NOMO-1 treated with dmso at 0.1 percent for 144 hours (cell line): ENCODE measurements around the gene QKI.

ENCODE experiments used
- DNase-seq: peaks from one replicate; lab custom pipeline; 2025; ENCODE audit not compliant: unreplicated experiment; lab: John Stamatoyannopoulos, UW

Gene QKI

DNA sequence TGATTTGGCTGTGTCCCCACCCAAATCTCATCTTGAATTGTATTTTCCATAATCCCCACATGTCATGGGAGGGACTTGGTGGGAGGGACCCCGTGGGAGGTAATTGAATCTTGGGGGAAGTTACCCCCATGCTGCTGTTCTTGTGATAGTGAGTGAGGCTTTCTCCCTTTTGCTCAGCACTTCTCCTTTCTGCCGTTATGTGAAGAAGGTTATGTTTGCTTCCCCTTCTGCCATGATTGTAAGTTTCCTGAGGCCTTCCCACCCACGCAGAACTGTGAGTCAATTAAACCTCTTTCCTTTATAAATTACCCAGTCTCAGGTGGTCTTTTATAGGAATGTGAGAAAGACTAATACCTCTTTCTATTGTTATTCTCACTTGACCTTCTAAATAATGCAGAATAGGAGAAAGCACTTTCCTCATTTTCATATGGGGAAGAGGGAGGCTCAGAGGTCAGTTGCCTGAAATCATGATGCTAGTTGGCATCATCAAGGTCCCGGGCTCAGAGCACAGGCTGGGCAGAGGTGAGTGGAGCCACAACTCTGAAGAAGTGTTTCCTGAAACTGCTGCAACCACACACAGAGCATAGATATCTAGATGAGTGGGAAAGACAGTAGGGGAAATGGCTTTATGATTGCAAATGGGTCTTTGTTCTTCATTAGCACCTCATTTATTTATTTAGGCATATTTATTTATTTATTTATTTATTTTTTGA, 191.0 kb downstream of the QKI start:
- DNase-seq = no peak

DNA sequence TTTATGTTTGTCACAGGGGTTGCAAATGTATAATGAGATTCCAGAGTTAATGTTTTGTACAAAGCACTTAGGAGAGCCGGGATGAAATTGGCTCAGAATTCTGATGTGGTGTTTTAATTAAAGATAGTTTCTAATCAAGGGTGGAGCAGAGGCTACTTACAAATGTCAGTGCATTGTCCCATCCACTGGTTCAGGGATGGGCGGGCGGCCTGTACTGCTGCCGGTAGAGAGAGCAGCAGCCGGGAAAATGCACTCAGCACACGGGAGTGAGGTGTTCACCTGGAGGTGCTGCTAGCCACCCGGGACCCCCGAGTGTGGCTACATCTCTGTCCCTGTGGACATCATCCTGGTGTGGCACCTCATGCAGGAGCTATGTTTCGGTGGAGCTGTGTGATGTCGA, 193.3 kb downstream of the QKI start:
- DNase-seq = no peak

DNA sequence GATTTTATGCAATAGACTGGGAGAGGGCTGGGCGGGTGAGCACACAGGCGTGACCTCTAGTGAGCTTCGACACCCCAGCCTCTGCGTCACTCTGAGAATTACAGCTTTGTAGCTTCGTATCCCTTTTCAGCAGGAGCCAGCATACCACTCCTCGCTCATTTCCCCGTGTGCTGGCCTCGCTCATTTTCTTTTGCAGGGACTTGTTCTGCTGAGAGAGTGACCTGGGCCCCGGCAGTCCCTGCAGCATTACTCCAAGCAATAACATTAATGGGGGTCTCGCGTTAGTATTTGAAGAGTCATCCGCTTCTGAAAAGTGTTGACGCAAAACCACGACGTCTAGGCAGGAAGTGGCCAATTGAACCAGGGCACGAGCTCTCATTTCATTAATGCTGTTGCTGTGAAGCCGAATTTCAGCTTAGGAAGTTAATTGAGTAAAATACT, 193.7 kb downstream of the QKI start:
- no peak for DNase-seq

DNA sequence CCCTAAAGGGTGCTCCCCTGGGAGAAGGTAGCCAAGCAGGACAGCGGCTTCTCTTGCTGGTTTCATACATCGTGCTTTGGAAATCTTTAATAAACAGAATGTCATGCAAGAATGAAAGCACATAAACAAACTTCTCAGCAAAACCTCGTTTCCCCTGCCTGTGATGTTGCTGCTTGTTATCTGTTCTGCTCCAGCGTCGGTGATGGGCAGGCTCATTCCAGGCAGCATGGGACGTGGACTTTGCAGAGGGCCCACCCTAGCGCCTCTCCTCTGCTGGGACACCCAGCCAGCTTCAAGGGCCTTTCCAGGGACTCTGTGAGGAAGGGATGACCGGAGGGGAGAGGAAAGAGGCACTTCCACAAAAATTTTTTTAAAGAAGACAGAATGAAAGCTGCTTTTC, 197.7 kb downstream of the QKI start:
- DNase-seq = no peak

DNA sequence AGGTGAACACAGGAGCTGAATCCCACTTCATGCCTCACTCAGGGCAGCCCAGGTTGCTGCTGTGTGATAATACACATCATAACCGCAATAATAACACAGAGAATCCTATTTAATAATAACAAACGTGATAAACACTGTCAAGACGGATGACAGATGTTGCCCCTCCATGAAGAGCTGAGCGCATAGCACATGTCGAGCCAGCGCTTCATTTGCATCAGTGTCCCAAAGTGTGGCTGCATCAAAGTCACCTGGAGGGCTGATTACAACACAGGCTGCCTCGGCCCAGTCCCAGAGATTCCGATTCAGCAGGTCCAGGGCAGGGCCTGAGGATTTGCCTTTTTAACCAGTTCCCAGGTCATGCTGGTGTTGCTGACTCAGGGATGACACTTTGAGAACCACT, 198.5 kb downstream of the QKI start:
- DNase-seq = no peak

DNA sequence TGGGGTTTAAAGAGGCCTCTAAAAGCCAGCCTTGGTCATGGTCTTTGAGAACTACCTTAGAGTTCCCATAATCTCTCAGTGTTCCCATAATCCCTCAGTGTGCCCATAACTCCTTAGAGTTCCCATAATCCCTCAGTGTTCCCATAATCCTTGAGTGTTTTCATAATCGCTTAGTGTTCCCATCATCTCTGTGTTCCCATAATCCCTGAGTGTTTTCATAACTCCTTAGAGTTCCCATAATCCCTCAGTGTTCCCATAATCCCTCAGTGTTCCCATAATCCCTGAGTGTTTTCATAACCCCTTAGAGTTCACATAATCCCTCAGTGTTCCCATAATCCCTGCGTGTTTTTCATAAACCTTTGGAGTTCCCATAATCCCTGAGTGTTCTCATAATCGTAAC, 199.2 kb downstream of the QKI start:
- no peak for DNase-seq

DNA sequence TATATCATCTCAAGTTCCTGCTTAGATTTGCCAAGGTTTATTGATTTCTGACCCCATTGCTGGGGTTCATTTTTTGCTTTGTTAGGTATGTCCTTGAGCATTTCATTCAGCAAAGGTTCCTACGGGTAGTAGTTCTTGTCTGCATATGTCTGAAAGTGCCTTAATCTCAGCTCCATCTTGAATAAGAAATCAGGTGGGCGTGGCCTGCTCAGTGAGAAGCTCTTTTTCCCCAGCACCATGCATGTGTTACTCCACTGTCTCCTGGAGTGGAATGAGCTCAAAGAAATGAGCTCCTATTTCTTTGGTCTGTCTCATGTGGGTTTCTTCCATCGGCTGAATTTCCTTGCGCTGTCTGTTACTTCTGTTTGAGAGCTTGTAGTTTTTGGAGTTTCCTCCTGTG, 201.9 kb downstream of the QKI start:
- DNase-seq = no peak

DNA sequence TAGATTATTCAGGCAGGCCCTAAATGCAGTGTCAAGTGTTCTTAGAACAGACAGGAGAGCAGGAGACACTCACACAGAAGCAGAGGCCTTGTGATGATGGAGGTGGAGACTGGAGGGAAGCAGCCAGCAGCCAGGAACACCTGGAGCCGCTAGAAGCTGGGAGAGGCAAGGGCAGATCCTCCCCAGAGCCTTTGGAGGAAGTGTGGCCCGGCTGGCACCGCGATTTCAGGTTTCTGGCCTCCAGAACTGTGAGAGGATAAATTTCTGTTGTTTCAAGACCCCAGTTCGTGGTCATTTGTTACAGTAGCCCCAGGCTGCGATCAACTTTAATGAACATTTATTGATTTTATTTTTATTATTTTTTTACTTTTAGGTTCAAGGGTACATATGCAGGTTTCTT, 203.0 kb downstream of the QKI start:
- DNase-seq = no peak

DNA sequence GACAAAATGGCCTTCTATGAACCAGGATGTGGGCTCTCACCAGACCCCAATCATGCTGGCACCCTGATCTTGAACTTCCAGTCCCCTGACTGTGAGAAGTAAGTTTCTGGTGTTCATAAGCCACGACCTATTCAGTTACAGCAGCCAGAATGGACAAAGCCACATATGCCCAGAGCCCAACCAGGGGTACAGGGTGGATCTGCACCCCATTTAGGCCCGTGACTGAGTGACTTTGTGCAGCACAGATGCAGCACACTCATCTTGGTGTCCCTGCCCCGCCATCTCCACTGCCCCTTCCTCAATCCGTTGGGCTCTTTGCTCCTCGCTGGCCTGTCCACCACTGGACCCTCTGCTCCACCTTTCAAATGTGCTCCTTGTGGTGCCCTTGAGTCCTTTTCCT, 205.6 kb downstream of the QKI start:
- no peak for DNase-seq

DNA sequence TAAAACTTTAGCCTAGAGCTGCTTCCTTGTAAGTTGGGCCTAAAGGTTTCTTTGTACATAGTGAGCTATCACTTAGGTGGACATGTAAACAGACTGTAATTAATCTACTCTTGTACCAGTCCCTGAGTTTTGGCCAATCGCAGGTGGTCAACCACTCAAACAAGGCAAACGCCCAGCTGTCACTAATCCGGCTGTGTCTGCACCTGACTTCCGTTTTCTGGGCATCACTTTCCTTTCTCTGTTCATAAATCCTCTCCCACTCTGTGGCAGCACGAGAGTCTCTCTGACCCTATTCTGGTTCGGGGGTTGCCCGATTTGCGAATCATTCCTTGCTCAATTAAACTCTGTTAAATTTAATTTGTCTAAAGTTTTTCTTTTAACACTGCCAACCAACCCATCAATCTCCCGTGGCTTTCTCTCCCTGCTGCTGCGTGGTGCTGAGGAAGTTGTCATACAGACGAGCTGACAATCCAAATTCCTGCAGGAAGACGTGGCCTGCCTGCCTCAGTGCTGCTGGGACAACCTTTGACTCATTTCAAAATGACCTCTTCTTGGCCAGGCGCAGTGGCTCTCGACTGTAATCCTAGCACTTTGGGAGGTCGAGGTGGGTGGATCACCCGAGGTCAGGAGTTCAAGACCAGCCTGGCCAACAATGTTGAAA, 206.3 kb downstream of the QKI start:
- DNase-seq = no peak

DNA sequence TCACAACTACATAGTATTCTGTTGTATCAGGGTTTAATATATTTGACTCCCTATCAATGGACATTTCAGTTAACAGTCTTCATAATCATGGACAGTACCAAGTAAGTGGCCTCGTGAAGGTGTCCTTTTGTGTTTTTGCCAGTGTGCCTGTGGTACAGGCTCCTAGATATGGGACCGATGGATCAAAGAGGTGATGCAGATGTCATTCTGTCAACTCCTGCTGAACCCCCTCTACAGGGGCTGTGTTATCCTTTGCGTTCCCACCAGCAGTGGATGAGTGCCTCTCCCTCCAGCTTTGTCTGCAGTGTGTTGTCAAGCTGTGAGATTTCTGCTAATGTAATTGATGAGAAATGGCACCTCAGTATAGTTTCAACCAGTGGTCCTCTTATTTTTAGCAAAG, 210.7 kb downstream of the QKI start:
- DNase-seq = no peak

DNA sequence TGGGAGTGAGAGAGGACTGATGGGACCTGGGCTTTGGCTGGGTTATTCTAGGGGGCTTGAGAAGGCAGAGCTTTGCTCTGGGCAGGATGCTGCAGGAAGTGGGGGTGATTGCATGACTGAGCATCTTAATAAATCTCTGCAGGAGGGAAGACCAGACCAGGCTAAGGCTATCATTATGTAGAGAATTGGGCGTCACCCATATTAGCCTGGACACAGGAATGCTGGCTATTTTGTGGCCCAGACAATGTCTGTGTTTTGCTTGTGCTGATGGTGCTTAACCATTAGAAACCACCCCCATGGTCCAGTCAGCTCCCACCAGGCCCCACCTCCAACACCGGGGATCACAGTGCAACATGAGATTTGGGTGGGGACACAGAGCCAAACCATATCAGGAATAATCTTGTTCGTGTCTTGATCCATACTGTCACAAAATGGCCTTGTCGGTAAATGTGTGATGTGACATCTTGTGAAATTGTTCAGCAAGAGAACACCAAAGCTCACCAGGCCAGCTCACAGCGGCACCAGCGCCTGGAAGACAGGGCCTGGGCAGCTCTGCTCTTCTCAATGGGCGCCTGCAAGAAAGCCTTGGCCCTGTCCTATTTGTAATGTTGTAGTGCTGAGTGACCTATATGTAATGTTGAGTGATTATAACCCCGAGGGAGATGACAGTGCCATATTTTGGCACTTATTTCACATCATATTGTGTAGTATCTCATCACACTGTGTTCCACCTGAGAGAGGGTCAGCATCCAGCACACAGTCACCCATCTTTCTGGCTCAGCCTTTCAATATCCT, 211.8 kb downstream of the QKI start:
- no peak for DNase-seq

DNA sequence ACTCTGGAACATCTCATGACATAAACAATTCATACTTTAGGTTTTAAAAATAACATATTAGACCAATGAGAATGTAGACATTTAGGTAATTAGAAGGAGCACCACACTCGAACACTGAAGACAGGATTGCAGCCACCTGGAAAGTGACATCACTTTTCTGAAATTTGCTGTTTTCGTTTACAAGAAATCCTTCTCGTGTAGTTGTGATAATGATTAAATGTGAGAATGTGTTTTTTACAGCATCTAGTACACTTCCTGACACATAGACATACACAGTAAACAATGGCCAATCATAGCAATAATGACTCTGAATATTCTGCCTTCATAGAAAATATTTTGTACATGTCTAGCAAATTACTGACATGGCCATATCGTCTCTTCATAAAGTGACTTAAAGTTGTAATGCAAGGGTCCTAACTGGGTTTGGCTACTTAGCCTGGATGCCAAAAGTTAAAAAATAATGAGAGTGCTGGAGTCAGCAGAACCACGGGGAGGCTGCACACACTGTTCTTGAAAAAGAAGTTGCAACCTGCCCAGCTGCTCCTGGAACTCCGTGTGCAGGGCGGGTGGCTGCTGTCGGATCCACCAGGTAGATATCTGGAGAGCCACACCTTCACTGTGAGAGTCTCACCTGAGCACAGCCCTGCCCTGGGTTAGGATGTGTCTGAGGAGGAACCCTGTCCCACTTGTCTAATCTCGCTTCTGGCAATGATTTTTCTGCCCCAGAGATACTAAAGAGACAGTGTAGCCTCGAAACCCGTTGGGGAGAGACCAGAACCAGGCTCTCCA, 212.9 kb downstream of the QKI start:
- no peak for DNase-seq
